NCI-H460 (cell line): ENCODE data around the gene MRO. TPM values are rescaled to one million over a fixed set of nuclear protein-coding genes. Genes with fewer than 3 reads are reported as not detected.
"Not testable (repeated sequence)": the region's sequence is repeated elsewhere in the genome, so short reads cannot be mapped to it uniquely, and the experiment has no call there.

Source experiments
- DNase-seq: peaks from one replicate; pipeline ENCODE4 v3.0.0-alpha.2; 2016; ENCODE audit warnings: low read depth; ENCODE audit errors: extremely low read depth
- total RNA-seq: library from RNA; depleted of rRNA; stranded (reverse); fragments of >200 nt; shearing (Covaris generic); gene quantifications from 2 replicates; pipeline ENCODE4 v1.2.3, GENCODE V29; 2014

The MRO gene
- total RNA-seq, 1 experiment from 2014 or later: 0.99 TPM

DNA sequence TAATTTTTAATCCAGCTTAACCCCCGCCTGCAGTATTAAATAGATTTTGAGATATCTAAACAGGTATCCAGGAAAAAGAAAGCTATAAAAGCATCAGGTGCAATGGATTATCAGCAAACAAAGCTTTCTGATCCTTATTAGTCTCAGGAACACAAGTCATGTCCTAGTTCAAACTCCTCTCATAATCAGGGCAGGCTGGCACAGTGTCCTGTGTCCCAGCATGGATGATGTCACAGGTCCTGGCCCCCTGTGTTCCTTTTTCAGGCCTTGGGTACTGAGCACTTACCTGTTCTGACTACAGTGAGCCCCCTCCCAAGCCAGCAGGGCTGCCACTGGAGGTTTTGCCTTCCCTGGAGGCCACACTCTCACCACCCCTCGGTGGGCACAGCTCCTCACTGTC lies 19.5 kb upstream of the MRO start:
- no peak for DNase-seq

DNA sequence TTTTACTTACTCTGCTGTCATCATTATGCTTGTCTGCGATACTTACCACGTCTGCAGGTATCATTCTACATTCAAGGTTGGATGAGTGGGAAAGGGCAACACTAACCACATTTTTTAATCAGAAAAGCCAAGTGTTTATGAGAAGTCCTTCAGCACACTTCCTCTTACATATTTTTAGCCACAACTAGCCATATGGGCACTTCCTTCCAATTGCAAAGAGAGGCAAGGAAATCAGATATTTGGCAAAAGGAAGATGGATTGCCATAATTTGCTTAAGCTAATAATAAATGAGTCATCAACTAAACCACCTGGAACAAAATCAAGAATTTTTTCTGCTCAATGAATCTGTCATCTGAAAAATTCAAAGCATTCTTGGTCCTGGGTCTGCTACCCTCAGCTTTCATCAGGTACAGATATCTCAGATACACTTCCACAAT lies 16.7 kb upstream of the MRO start:
- DNase-seq: no peak

DNA sequence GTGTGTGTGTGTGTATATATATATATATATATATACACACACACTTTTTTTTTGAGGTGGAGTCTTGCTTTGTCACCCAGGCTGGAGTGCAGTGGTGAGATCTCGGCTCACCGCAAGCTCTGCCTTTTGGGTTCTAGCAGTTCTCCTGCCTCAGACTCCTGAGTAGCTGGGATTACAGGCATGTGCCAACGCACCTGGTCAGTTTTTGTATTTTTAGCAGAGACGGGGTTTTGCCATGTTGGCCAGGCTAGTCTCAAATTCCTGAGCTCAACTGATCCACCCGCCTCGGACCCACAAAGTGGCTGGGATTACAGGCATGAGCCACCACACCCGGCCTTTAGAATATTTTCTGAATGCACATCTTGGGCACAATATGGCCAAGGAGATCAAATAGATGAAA lies 13.7 kb upstream of the MRO start:
- DNase-seq: not testable (repeated sequence)

DNA sequence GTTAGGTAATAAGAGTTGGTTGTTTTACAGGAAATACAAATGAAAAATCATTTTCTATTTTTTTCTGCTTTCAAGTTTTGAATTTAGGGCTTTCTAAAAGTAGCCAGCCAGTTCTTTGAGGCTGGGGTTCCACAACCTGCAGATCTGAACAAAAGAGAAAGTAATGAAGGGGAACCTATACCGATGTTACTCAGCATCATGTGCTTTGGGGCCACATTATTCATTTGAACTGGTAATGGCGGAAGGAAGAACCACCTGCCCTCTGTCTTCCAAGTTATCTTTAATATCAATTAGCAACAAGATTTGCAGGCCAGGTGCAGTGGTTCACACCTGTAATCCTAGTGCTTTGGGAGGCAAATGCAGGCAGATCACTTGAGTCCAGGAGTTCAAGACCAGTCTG lies 12.9 kb upstream of the MRO start:
- no peak for DNase-seq

DNA sequence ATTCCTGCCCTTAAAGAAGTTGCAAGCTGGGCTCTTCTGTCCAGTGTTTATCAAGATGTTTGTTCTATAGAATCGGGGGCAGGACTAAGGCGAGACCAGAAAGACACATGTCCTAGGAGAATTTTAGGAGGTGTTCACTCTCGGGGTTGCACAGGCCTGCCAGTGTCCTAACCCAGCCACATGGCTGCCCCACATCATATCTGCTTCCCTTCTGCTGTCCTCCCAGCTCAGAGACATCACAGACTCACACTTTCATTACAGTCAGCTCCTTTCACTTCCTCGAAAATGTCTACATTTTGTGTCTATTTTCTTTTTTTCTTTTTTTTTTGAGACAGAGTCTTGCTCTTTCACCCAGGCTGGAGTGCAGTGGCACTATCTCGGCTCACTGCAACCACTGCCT lies 10.7 kb upstream of the MRO start:
- no peak for DNase-seq

DNA sequence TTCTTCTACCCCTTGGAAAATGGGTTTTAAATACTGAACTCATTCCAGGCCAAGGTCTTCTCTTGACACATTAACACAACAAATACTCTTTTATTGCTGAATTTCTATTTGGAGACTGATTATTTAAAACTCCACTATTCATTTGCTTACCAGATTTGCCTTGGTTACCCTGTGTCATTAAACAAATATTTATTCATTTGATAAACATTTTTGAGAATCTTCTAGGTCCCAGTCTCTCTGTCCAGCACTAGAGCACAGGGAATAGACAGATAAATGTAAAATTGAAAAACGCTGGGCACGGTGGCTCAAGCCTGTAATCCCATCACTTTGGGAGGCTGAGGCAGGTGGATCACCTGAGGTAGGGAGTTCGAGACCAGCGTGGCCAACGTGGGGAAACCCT lies 9.8 kb upstream of the MRO start:
- DNase-seq: no peak

DNA sequence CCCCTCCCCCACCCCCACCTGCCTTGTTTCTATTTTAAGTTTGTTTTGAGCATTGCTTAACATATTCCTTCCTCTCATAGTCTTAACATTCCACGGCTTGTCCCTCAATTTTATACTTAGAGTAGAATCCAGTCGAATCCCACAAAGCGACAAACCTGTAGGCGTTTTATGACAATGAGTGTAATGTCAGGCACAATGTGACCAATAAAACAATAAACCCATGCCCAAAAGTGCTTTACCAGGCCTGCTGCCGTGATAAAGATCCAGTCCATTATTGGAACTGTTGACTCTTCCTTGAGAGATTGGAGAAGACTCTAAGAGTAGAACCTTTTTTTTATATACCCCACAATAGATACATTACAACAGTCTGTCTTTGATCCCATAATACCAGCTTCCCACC lies 6.2 kb upstream of the MRO start:
- DNase-seq: no peak

DNA sequence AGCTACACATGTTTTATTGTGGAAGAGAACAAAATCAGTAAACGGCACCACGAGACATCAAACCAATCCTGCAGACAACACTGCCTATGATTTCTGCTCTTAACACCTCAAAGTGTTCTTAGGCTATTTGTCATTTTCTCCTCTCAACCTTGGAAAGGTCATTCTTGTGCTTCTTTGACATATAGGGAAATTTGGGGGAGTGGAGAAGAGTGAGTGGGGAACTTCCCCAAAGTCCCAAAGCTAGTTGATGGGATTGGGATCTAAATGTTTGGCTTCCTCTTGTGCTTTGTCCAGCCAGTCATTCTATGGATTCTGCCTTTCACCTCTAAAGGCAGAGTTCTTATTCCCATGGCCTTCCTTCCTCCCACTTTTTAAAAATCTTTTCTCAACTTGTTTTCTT lies 5.8 kb upstream of the MRO start:
- DNase-seq: no peak

DNA sequence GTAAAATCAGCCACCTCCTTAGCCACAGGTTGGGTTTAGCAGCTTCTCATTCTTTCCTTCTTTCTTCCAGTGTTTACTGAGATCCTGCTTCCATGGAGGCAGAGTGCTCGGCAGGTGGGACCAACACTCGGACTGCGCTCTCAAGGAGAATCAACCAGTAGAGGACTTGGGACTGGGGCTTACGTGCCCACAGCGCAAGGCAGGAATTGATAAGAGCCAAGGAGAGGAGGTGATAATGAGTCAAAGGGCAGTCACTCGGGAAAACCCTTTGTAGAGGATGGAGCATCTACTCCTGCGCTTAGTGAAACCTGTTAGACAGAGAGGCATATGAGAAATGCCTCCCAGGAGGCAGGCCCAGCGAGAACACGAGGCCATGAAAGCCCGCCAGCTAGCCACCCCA lies 2.9 kb upstream of the MRO start:
- DNase-seq: no peak

DNA sequence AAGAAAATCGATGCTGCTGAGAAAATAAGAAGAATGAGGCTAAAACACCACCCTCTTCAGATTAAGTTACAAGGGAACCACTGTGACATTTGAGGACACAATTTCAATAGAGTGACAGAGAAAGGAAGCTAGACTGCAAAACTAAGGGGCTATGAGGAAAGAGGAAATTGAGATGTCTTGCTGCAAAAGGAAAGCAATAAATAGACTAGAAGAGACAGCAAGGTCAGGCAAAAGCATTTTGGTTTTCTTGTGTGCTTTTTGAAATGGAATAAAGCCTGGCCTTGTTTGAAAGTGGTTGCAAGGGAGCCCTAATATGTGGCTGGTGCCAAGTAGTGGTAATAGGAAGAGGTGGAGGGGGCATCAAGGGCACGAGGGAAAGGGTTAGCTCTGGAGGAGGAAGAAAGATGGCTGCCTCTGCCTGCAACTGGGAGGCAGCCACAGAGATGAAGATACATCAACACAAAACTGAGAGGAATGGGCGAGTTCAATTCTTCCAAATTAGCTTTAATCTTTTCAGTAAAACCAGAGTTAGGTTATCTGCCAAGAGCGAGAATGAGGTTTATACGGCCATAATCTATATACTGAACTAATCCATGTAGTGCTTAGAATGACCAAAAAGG lies 1.2 kb upstream of the MRO start:
- DNase-seq: no peak

DNA sequence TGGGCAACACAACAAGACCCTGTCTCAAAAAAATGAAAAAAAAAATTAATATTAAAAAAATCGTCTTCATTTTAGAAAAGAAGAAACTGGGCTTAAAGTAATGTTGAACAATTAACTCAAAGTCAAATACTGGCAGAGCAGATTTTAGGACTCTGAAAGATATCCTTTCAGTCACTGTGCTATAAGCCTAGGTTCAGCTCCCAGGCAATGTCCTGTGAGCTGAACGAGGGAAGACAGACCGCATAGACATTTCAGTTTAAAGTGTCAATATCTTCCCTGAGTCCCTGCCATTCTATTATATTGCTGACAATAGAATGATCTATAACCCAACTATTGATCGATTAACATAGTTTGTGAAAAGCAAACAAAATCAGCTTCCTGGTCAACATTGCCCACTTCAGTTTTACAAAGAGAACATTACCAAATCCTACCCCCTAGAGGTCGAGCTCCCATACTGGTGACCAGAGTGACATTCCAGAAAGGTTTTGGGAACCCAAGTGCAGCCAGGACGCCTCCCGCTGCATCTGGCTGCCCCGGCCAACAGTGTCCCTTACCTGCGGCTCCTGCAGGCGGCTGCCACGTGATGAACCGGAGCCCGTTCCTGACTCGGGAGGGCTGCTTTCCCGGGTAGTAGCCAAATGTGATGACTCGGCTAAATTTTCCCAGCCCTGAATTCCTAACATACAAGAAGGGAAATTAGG lies 639 bp downstream of the MRO start:
- DNase-seq: no peak

DNA sequence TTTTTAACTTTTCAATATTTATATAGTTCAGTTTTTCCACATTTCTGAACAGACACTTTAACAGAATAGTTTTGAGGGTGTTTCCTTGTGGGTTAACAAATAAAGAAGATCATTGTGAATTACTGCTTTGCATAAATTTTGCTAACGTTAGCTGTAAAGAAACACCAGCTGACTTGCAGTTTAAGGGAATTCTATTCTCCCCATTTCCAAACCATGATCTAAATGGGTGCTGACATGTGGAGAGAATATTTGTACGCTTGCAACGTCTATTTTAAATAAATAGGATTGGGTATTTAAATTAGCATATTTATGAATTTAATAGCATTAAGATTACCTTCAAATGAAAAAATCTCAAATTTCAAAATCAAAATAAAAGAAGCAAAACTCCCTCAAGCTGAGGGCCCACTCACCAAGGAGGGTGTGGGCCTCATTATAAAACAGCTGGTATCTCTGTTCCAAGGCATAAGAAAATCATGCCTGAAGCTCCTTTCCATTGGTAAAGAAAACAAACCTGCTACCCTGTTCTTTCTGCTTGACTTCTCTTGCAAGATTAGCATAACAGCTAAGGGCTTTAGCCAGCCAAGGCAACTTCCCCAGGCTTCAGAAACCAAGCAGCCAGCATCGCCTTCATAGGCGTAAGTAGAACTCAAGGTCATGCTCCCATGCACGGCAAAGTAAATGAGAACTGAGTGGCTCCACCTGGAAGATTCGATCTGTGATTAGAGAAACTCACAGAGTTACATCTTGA lies 3.2 kb downstream of the MRO start:
- DNase-seq: no peak

DNA sequence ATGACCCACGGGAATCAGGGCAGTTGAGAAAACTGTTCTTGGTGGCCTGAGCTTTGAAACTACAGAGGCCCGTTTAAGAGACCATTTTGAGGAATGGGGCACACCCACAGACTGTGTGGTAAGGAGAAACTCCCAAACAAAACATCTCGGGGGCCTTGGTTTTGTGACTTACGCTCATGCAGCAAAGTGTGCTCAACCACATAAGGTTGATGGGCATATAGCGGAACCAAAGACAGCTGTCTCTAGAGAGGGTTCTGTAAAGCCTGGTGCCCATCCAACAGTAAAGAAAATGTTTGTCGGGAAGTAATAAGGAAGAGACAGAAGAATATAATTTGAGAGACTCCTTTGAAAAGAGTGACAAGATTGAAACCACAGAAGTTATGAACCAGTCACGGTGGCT lies 5.4 kb downstream of the MRO start:
- DNase-seq: no peak

DNA sequence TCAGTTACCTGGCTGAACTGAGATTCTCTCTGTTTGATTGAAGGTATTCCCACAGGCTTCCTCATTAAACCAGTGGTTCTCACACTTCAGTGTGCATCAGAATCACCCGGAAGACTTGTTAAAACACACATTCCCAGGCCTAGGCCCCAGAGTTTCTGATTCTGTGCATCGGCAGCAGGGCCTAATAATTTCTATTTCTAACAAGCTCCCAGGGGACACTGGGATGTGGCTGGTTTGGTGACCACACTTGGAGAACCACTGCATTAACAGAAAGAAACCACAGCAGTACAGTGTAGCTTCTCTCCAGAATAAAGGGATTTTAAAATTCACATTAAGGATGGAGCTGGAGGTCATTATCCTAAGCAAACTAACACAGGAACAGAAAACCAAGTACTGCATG lies 6.5 kb downstream of the MRO start:
- DNase-seq: no peak

DNA sequence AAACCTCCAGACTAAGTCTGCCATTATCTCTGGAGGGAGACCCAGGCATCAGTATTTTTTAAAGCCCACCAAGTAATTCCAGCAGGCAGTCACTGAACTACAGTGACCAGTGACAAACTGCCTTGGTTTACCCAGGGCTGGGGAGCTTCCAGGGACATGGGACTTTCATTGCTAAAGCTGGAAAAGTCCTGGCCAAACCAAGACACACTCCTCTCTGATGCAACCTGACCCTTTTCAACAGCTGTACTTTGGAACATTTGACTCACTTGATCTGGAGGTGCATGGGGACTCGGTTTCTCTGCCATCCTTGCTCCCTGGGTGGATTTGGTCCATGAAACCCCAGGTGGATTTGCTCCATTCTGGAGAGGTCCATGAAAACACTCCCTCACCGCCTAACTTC lies 7.0 kb downstream of the MRO start:
- DNase-seq: no peak

DNA sequence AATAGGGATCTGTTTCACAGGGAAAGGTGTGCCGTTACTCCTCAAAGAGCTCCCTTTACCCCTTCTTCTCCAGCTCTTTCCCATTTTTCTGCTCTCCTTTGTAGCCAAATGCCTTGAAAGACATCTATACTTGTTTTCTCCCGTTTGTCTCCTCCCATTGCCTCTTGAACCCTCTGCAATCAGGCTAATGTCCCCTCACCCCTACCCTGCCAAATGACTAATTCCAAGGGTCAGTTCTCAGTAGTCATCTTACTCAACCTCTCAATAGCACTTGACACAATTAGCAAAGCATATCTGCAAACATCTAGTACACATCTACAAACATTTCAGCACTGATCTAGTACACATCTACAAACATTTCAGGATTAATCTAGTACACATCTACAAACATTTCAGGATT lies 12.6 kb downstream of the MRO start:
- no peak for DNase-seq

DNA sequence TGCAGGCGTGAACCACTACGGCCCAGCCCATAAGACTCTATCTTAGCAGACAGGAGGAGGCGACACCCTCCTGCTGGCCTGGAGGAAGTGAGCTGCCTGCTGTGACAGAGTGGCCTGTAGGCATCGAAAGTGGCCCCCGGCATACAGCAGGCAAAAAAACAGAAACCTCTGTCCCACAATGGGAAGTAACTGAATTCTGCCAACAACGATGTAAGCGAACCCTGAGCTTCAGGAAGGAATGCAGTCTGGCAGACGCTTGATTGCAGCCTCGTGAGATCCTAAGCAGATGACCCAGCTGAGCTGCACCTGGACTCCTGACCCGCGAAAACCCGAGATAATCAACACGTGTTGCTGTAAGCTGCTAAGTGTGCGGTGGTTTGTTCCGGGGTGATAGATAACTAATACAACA lies 13.6 kb downstream of the MRO start:
- DNase-seq: no peak

DNA sequence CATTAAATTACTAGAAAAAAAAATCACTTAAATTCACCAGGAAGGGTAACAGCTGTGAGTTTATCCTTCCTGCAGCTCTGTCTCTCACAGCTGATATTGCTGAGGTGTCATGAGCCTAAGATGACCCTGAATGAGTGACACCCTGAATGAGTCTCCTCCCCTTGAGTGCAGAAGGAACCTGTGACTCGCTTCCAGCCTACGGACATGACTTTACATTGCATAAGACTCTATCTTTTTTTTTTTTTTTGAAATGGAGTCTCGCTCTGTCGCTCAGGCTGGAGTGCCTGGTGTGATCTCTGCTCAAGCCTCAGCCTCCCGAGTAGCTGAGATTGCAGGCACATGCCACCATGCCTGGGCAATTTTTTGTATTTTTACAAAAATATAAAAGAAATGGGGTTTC lies 14.1 kb downstream of the MRO start:
- DNase-seq: no peak

DNA sequence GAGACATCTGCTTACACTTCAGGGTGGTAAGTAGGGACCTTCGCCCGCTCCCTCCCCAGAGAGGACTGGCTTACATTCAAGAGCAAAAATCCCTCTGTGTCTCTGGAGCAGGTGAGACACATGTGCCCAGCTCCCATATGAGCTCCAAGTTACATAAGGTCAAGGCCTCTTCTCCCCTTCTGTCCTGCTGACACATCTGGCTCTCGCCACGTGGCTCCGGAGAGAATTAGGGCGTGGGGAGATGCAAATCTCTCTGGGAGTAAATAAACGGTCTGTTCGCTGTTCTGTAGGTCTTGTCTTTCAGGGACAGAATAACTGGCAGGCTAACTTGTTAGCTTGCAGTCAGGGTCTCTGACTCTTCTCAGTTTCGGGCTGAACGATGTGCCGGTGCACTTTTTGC lies 16.2 kb downstream of the MRO start:
- DNase-seq: no peak

DNA sequence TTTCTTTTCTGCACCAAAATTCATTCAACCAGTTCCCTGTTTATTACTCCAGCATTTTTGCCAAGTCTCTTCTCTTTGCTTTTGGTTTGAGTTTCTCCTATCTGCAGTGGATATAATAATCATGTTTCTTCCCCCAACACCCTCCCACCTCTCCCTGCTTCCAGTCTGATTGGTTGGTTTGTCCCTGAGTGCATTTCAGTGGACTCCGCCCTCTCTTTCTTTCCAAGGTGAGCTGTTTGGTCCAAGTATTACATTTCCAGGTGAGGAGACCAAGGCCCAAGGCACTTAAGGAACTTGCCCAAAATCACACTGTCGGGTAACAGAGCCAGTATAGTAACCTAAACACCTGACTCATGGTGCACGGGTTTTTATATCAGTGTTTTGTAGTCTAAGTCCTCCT lies 17.7 kb downstream of the MRO start:
- no peak for DNase-seq

DNA sequence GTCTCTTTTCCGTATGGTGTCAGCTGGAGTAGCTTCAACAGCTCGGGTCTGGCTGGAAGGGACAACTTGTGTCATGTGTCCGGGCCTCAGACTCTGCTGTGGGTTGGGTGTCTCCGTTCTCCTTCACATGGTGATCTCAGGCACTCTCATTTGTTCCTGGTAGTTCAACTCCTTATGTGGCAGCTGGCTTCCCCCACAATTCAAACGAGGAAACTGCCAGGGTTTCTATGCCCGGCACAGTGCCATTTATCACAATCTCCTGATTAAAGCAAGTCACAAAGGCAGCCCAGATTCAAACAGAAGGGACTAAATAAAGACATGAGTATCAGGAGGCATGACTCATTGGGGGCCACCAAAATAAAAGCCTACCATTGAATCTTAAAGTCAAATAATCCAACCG lies 22.7 kb downstream of the MRO start:
- no peak for DNase-seq

DNA sequence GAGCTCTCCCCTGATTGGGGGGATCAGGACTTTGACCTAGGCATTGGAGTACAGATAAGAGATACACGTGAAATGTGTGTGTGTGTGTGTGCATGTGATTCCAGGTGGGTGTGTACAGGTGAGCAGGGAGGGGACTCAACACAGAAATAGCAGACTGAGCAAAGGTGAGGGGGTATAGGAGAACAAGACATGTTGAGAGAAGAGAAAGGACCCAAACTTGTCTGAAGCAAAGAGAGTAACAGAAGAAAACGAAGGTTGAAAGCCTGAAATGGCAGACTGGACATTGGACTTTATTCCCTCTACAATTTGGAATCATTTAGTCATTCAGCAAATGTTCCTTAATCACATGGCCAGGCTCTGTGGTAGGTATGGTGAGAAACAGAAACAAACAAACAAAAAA lies 23.3 kb downstream of the MRO start:
- no peak for DNase-seq
